Smooth muscle cell (in vitro differentiated cells): ENCODE results near the gene DLGAP4. TPM values are rescaled to one million over a fixed set of nuclear protein-coding genes. Genes with fewer than 3 reads are reported as not detected.

Source experiments
- DNase-seq: peaks from one replicate; lab custom pipeline; 2025; ENCODE audit not compliant: unreplicated experiment; lab: John Stamatoyannopoulos, UW
- H2AFZ ChIP-seq: fragments of 200-600 bp; sonication (generic); 2 replicates; pipeline ENCODE4 v1.6.0; 2016; ENCODE audit warnings: antibody characterized with exemption, low read depth, mild to moderate bottlenecking
- H3F3A ChIP-seq: fragments of 200-600 bp; sonication (generic); 2 replicates; pipeline ENCODE4 v1.6.0; 2017; ENCODE audit warnings: antibody characterized with exemption, low read depth
- H3K27ac ChIP-seq: fragments of 200-600 bp; sonication (generic); 2 replicates; pipeline ENCODE4 v1.5.1; 2016; ENCODE audit warnings: low read depth, mild to moderate bottlenecking
- H3K27me3 ChIP-seq: fragments of 200-600 bp; sonication (generic); 2 replicates; pipeline ENCODE4 v1.6.1; 2016; ENCODE audit warnings: low read depth, mild to moderate bottlenecking
- H3K36me3 ChIP-seq: fragments of 200-600 bp; sonication (generic); 2 replicates; pipeline ENCODE4 v1.5.1; 2016; ENCODE audit warnings: low read depth
- H3K4me1 ChIP-seq: fragments of 200-600 bp; sonication (generic); 2 replicates; pipeline ENCODE4 v1.5.1; 2016; ENCODE audit warnings: low read depth
- H3K4me2 ChIP-seq: fragments of 200-600 bp; sonication (generic); 2 replicates; pipeline ENCODE4 v1.6.0; 2016; ENCODE audit warnings: mild to moderate bottlenecking
- H3K4me3 ChIP-seq: fragments of 200-600 bp; sonication (generic); 2 replicates; pipeline ENCODE4 v1.5.1; 2016; ENCODE audit warnings: mild to moderate bottlenecking
- H3K79me2 ChIP-seq: fragments of 200-600 bp; sonication (generic); 2 replicates; pipeline ENCODE4 v1.6.0; 2016; ENCODE audit warnings: low read depth, mild to moderate bottlenecking
- H3K9ac ChIP-seq: fragments of 200-600 bp; sonication (generic); 2 replicates; pipeline ENCODE4 v1.6.0; 2016; ENCODE audit warnings: low read depth
- H3K9me3 ChIP-seq: fragments of 200-600 bp; sonication (generic); replicated peaks from 2 replicates; pipeline ENCODE4 v1.5.1; 2016; ENCODE audit warnings: low read depth
- H4K20me1 ChIP-seq: fragments of 200-600 bp; sonication (generic); 2 replicates; pipeline ENCODE4 v1.6.0; 2016; ENCODE audit warnings: low read depth
- WGBS: methylation state at CpG from one replicate; pipeline ENCODE4 v1.1.7; 2016; ENCODE audit warnings: low lambda C conversion rate; 5-methylcytosine and 5-hydroxymethylcytosine counted together
- polyA plus RNA-seq: library from polyadenylated mRNA; unstranded; fragments of >200 nt; fragmentation: Nextera tagmentation; extraction: Ambion mirVana; gene quantifications from 2 replicates; pipeline ENCODE4 v1.2.1, GENCODE V29; 2016
- total RNA-seq: library from RNA; depleted of rRNA; stranded (reverse); fragments of >200 nt; gene quantifications from 2 replicates; pipeline ENCODE4 v1.2.3, GENCODE V29; 2014
- TF ChIP-seq, protein P1 (sequence below): fragments of 200-600 bp; sonication (generic); IDR thresholded peaks from 2 replicates; pipeline ENCODE4 v1.5.1; 2017; ENCODE audit warnings: borderline replicate concordance, mild to moderate bottlenecking, antibody characterized with exemption; ENCODE audit not compliant: insufficient read depth, poor library complexity, severe bottlenecking

The DLGAP4 gene
- total and polyA plus RNA-seq, 2 experiments from 2014 or later = 86.8 to 102 TPM

DNA sequence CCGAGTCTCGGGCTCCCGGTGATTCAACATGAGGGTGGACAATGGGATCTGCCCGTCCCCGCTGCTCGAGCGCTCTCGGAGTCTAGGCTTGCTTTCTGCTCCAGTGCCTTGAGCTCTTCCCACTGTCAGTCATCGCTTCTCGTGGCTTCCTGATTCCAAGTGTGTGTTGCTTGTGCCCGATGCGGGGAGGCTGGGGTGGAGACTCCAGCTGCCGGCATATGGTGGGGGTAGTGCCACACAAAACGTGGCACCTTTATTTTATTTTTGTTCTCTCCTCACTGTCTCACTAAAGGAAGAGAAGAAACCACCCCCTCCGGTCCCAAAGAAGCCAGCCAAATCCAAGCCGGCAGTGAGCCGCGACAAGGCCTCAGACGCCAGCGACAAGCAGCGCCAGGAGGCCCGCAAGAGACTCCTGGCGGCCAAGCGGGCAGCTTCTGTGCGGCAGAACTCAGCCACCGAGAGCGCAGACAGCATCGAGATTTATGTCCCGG is 220.4 kb downstream of the DLGAP4 start:
- H2AFZ ChIP-seq = no peak overlapping the region
- no peak for DNase-seq
- no peaks in the 10 kb centered on the region for H3K27me3 ChIP-seq
- H3K36me3 ChIP-seq = peaks cover 9% of the 10 kb centered on the region
- H4K20me1 ChIP-seq = peaks cover 66% of the 10 kb centered on the region
- no peak overlapping the region for H3K27ac ChIP-seq
- TF ChIP-seq, protein P1, sequence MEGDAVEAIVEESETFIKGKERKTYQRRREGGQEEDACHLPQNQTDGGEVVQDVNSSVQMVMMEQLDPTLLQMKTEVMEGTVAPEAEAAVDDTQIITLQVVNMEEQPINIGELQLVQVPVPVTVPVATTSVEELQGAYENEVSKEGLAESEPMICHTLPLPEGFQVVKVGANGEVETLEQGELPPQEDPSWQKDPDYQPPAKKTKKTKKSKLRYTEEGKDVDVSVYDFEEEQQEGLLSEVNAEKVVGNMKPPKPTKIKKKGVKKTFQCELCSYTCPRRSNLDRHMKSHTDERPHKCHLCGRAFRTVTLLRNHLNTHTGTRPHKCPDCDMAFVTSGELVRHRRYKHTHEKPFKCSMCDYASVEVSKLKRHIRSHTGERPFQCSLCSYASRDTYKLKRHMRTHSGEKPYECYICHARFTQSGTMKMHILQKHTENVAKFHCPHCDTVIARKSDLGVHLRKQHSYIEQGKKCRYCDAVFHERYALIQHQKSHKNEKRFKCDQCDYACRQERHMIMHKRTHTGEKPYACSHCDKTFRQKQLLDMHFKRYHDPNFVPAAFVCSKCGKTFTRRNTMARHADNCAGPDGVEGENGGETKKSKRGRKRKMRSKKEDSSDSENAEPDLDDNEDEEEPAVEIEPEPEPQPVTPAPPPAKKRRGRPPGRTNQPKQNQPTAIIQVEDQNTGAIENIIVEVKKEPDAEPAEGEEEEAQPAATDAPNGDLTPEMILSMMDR = no peak
- no peak overlapping the region for H3K9ac ChIP-seq
- H3K4me3 ChIP-seq = no peak overlapping the region
- no peaks in the 10 kb centered on the region for H3K9me3 ChIP-seq
- no peak overlapping the region for H3K4me2 ChIP-seq
- H3K4me1 ChIP-seq = no peaks in the 10 kb centered on the region
- 96% methylated on average over 29 of the region's 29 CpGs for WGBS
- peaks cover 7% of the 10 kb centered on the region for H3K79me2 ChIP-seq
- H3F3A ChIP-seq = peaks cover 5% of the 10 kb centered on the region

DNA sequence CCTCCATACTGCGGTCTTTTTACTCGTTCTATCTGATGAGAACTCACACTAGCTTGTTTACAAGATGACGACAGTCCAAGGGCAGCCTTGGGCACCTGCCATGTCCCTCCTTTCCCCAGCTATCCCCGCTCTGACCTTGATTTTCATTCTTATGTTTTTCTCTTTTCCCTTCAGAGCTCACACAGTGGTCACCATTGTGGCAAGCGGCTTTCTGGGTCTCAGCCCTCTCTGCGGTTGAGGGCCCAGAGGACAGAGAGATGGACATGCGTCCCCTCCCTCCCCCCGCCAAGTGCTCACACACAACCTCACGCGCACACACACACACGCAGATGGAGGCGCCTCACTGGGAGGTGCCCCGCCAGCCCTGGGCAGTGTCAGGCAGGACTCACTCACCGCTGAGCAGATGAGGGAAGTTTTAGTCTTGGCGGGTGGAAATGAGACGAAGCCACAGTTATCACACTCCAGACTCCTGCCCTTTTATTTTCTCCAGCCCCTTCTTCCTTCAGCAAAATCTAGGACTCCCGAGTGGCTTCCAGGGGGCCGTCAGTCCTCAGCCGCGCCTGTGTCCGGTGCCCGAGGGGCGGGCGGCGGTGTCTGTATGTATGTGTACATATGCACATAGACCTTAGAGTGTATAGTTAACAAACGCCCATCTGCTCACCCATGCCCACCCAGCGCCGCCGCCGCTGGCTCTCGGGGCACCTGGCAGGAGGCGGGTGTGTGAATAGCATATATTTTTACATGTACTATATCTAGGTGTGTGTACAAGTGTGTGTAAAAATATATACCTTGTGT is 221.4 kb downstream of the DLGAP4 start:
- TF ChIP-seq, protein P1 = no peak
- H3K27me3 ChIP-seq = no peaks in the 10 kb centered on the region
- no peaks in the 10 kb centered on the region for H3K9me3 ChIP-seq
- H3K27ac ChIP-seq = no peak overlapping the region
- H3K4me3 ChIP-seq = no peak overlapping the region
- H4K20me1 ChIP-seq = peaks cover 56% of the 10 kb centered on the region
- peaks cover 5% of the 10 kb centered on the region for H3K79me2 ChIP-seq
- no peak overlapping the region for H2AFZ ChIP-seq
- peaks cover 9% of the 10 kb centered on the region for H3K36me3 ChIP-seq
- H3K9ac ChIP-seq = no peak overlapping the region
- no peaks in the 10 kb centered on the region for H3F3A ChIP-seq
- DNase-seq = no peak
- no peaks in the 10 kb centered on the region for H3K4me1 ChIP-seq
- 97% methylated on average over 32 of the region's 32 CpGs for WGBS
- no peak overlapping the region for H3K4me2 ChIP-seq

DNA sequence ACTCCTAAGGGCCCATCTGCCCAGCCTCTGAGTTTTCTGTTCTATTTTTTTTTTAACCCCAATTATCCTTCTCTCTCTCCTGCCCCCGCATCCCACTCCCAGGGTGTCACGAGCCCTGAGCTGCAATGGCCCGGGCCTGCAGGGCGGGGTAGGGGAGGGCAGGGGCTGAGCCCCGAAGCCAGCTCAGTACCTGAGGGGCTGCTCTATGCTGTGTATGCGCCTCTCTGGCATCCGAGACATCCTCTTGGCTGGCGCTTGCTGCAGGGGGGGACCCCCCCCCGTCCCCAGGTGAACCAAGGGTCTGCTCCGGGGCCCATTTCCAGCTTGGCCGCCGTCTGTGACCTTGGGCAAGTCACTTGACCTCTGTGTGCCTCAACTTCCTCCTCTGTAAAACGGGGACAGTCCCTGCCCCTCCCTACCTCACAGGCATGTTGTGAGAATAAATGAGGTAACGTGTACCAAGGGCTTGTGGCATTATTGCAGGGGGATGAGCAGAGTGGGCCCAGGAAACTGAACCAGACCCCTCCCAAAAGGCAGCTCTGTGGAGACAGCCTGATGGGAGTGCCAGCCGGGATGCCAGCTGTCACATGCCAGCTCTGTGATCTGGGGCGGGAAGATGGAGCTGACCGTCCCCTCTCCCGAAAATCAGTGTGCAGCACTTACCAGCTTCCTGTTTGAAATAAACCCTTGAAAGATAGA is 222.2 kb downstream of the DLGAP4 start:
- Histone ChIP-seq H3K9ac (no peak overlapping the region), H3F3A (no peaks in the 10 kb centered on the region), H3K36me3 (peaks cover 7% of the 10 kb centered on the region), H3K9me3 (no peaks in the 10 kb centered on the region), H3K79me2 (peaks cover under 1% of the 10 kb centered on the region), H3K27ac (no peak overlapping the region), H3K4me3 (no peak overlapping the region), H2AFZ (no peak overlapping the region), H4K20me1 (peaks cover 48% of the 10 kb centered on the region), H3K27me3 (no peaks in the 10 kb centered on the region), H3K4me1 (no peaks in the 10 kb centered on the region), H3K4me2 (no peak overlapping the region)
- TF ChIP-seq, protein P1 = no peak
- WGBS = 94% methylated on average over 18 of the region's 18 CpGs
- DNase-seq = no peak
